Parathyroid adenoma (tissue), 2 donors: ENCODE data around the gene CAMK2D.

ENCODE experiments used
- H2AFZ ChIP-seq: fragments of 300-600 bp; sonication (generic); one replicate; pipeline ENCODE4 v1.7.0; 2017; ENCODE audit warnings: antibody characterized with exemption, mild to moderate bottlenecking
- H3K27ac ChIP-seq: fragments of 300-600 bp; sonication (generic); one replicate; pipeline ENCODE4 v1.7.0; 2017
- H3K27me3 ChIP-seq: fragments of 300-600 bp; sonication (generic); one replicate; pipeline ENCODE4 v1.7.0; 2017; ENCODE audit warnings: low read length; ENCODE audit not compliant: control insufficient read depth, insufficient read depth
- H3K36me3 ChIP-seq: fragments of 300-600 bp; sonication (generic); one replicate; pipeline ENCODE4 v1.7.0; 2017; ENCODE audit warnings: low read length; ENCODE audit not compliant: control insufficient read depth, insufficient read depth
- H3K4me1 ChIP-seq: fragments of 300-600 bp; sonication (generic); one replicate; pipeline ENCODE4 v1.7.0; 2017; ENCODE audit warnings: control low read depth
- H3K4me2 ChIP-seq: fragments of 300-600 bp; sonication (generic); one replicate; pipeline ENCODE4 v1.7.0; 2017; ENCODE audit warnings: low read length
- H3K4me3 ChIP-seq: fragments of 300-600 bp; sonication (generic); one replicate; pipeline ENCODE4 v1.7.0; 2017; ENCODE audit warnings: low read depth, low read length
- H3K79me2 ChIP-seq: fragments of 300-600 bp; sonication (generic); one replicate; pipeline ENCODE4 v1.7.0; 2017; ENCODE audit warnings: control low read depth
- H3K9ac ChIP-seq: fragments of 300-600 bp; sonication (generic); one replicate; pipeline ENCODE4 v1.7.0; 2017; ENCODE audit warnings: mild to moderate bottlenecking
- H3K9me3 ChIP-seq: fragments of 300-600 bp; sonication (generic); one replicate; pipeline ENCODE4 v1.7.0; 2017; ENCODE audit warnings: low read length; ENCODE audit not compliant: control insufficient read depth
- CTCF ChIP-seq: fragments of 300-600 bp; sonication (generic); IDR thresholded peaks from one replicate; pipeline ENCODE4 v1.7.0; 2017; ENCODE audit warnings: antibody characterized with exemption, mild to moderate bottlenecking
- donor health status: primary hyperparathyroidism.

CAMK2D gene

GRCh38 chr4:113645288-113645687 lies 116.2 kb downstream of the CAMK2D start:
- no peaks in the 10 kb centered on the region for H3K36me3 ChIP-seq
- no peak for TF ChIP-seq CTCF
- no peak overlapping the region for H3K4me2 ChIP-seq
- H3K4me1 ChIP-seq, result peaks cover 2% of the 10 kb centered on the region
- H3K79me2 ChIP-seq, result no peaks in the 10 kb centered on the region
- H3K27ac ChIP-seq, result no peak overlapping the region
- no peak overlapping the region for H3K9ac ChIP-seq
- H3K9me3 ChIP-seq, result no peaks in the 10 kb centered on the region
- no peak overlapping the region for H3K4me3 ChIP-seq
- no peak overlapping the region for H2AFZ ChIP-seq
- H3K27me3 ChIP-seq, result no peaks in the 10 kb centered on the region

GRCh38 chr4:113644398-113644797 lies 117.1 kb downstream of the CAMK2D start:
- H3K79me2 ChIP-seq, result no peaks in the 10 kb centered on the region
- no peak overlapping the region for H3K9ac ChIP-seq
- peaks cover 2% of the 10 kb centered on the region for H3K4me1 ChIP-seq
- no peak overlapping the region for H3K27ac ChIP-seq
- H2AFZ ChIP-seq, result no peak overlapping the region
- no peaks in the 10 kb centered on the region for H3K36me3 ChIP-seq
- H3K4me3 ChIP-seq, result no peak overlapping the region
- no peaks in the 10 kb centered on the region for H3K9me3 ChIP-seq
- no peaks in the 10 kb centered on the region for H3K27me3 ChIP-seq
- TF ChIP-seq CTCF, result no peak
- no peak overlapping the region for H3K4me2 ChIP-seq

GRCh38 chr4:113643505-113643904 lies 118.0 kb downstream of the CAMK2D start:
- Histone ChIP-seq H3K9me3 (no peaks in the 10 kb centered on the region), H3K4me3 (no peak overlapping the region), H3K4me1 (peaks cover 2% of the 10 kb centered on the region), H3K27me3 (no peaks in the 10 kb centered on the region), H3K36me3 (no peaks in the 10 kb centered on the region), H3K9ac (no peak overlapping the region), H3K27ac (no peak overlapping the region), H2AFZ (no peak overlapping the region), H3K79me2 (no peaks in the 10 kb centered on the region), H3K4me2 (no peak overlapping the region)
- no peak for TF ChIP-seq CTCF

GRCh38 chr4:113641025-113641431 lies 120.5 kb downstream of the CAMK2D start:
- no peak overlapping the region for H3K27ac ChIP-seq
- peaks cover 2% of the 10 kb centered on the region for H3K4me1 ChIP-seq
- H2AFZ ChIP-seq, result no peak overlapping the region
- TF ChIP-seq CTCF, result no peak
- H3K9ac ChIP-seq, result no peak overlapping the region
- H3K4me2 ChIP-seq, result no peak overlapping the region
- H3K4me3 ChIP-seq, result no peak overlapping the region
- H3K27me3 ChIP-seq, result no peaks in the 10 kb centered on the region
- H3K9me3 ChIP-seq, result no peaks in the 10 kb centered on the region
- no peaks in the 10 kb centered on the region for H3K36me3 ChIP-seq
- no peaks in the 10 kb centered on the region for H3K79me2 ChIP-seq

GRCh38 chr4:113639326-113639725 lies 122.2 kb downstream of the CAMK2D start:
- Histone ChIP-seq H3K9ac (no peak overlapping the region), H3K36me3 (no peaks in the 10 kb centered on the region), H3K4me2 (no peak overlapping the region), H3K9me3 (no peaks in the 10 kb centered on the region), H3K79me2 (no peaks in the 10 kb centered on the region), H3K4me1 (no peaks in the 10 kb centered on the region), H2AFZ (no peak overlapping the region), H3K4me3 (no peak overlapping the region), H3K27ac (no peak overlapping the region), H3K27me3 (no peaks in the 10 kb centered on the region)
- TF ChIP-seq CTCF, result no peak
